Measurements from ENCODE around the gene BCAP31. TPM values are rescaled to one million over a fixed set of nuclear protein-coding genes. Genes with fewer than 3 reads are reported as not detected.

The BCAP31 gene
- total RNA-seq, 6 donors from 2014 or later: 110 to 236 (median 132) TPM

DNA sequence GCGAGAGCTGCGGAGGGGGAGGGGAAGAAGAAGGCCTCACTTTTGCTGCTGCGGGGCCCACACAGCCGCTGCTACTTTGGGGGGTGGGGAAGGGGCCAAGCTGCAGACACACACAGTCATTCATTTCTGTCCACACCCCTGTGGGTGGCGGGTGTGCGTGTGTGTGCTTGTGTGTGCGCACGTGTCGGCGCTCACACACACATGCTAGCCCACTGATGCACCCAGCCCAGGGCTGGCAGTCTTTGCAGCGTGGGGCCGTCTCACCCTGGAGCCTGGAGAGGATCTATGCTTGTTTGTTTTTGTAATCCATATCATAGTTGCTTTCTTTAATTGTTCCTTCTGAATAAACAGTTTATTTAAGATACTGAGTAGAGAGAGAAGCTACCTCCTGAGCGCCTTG is 73.2 kb downstream of the BCAP31 start:
- 92 to 100% methylated on average over 5 to 13 of the region's 13 CpGs for WGBS, 2 donors
- Histone ChIP-seq H3K4me3 (no peak overlapping the region), H3K27ac (no peak overlapping the region), H3K36me3 (no peaks in the 10 kb centered on the region), H3K9me3 (peaks cover 0 to 16% (median 2%) of the 10 kb centered on the region in 4 donors), H3K4me1 (peaks cover 4 to 15% (median 7%) of the 10 kb centered on the region in 4 donors), H3K27me3 (peaks cover 0 to 42% (median 4%) of the 10 kb centered on the region in 4 donors)
- ATAC-seq (ENCODE audit: low FRiP score in 2 of 2) (no peak), DNase-seq (no peak)
- TF ChIP-seq, protein P1, sequence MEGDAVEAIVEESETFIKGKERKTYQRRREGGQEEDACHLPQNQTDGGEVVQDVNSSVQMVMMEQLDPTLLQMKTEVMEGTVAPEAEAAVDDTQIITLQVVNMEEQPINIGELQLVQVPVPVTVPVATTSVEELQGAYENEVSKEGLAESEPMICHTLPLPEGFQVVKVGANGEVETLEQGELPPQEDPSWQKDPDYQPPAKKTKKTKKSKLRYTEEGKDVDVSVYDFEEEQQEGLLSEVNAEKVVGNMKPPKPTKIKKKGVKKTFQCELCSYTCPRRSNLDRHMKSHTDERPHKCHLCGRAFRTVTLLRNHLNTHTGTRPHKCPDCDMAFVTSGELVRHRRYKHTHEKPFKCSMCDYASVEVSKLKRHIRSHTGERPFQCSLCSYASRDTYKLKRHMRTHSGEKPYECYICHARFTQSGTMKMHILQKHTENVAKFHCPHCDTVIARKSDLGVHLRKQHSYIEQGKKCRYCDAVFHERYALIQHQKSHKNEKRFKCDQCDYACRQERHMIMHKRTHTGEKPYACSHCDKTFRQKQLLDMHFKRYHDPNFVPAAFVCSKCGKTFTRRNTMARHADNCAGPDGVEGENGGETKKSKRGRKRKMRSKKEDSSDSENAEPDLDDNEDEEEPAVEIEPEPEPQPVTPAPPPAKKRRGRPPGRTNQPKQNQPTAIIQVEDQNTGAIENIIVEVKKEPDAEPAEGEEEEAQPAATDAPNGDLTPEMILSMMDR (IDR thresholded peaks at IDR 0.05): no peak

Small RNAs within 50 kb of the gene (small RNA-seq; reads per million reads assigned to genes)
- 0 reads per million in 4 donors for gene RN7SL687P

Other genes with a start within 250 kb of the BCAP31 start
- 100 to 1,000 TPM in 3 of 6 donors, 10 to 100 TPM in 3; 13.0 to 251 (median 86.3) TPM for gene BGN, start 229.4 kb downstream of the BCAP31 start, total RNA-seq
- gene ATP2B3, start 206.7 kb downstream of the BCAP31 start, total RNA-seq: under 1 TPM in 4 of 6 donors, not detected in 2; 0.10 to 0.55 (median 0.33) TPM
- 10 to 100 TPM; 13.4 to 48.2 (median 24.6) TPM for gene CCNQ, start 125.2 kb downstream of the BCAP31 start, total RNA-seq
- under 1 TPM in 3 of 6 donors, not detected in 3; 0.14 to 0.44 (median 0.27) TPM for gene DUSP9, start 77.2 kb downstream of the BCAP31 start, total RNA-seq
- 1 to 10 TPM in 1 of 6 donors, under 1 TPM in 1, not detected in 4; 0.47 to 5.2 TPM for gene PNCK, start 50.6 kb downstream of the BCAP31 start, total RNA-seq
- 1 to 10 TPM; 3.9 to 8.1 (median 6.1) TPM for gene SLC6A8, start 36.5 kb downstream of the BCAP31 start, total RNA-seq
- 10 to 100 TPM in 5 of 6 donors, 1 to 10 TPM in 1; 9.8 to 28.1 (median 17.9) TPM for gene ABCD1, start 469 bp upstream of the BCAP31 start, total RNA-seq
- gene PLXNB3, start 39.9 kb upstream of the BCAP31 start, total RNA-seq: 10 to 100 TPM in 1 of 6 donors, 1 to 10 TPM in 5; 1.3 to 21.0 (median 2.9) TPM
- gene SRPK3, start 56.7 kb upstream of the BCAP31 start, total RNA-seq: under 1 TPM in 4 of 6 donors, not detected in 2; 0.20 to 0.44 (median 0.23) TPM
- 10 to 100 TPM; 43.5 to 98.5 (median 57.4) TPM for gene IDH3G, start 70.0 kb upstream of the BCAP31 start, total RNA-seq
- 100 to 1,000 TPM in 4 of 6 donors, 10 to 100 TPM in 2; 70.2 to 328 (median 172) TPM for gene SSR4, start 70.3 kb upstream of the BCAP31 start, total RNA-seq
- 1 to 10 TPM; 1.6 to 8.9 (median 6.3) TPM for gene PDZD4, start 106.2 kb upstream of the BCAP31 start, total RNA-seq
- gene L1CAM, start 161.8 kb upstream of the BCAP31 start, total RNA-seq: 10 to 100 TPM in 1 of 6 donors, 1 to 10 TPM in 2, under 1 TPM in 2, not detected in 1; 0.52 to 10.0 (median 1.1) TPM
- gene AVPR2, start 180.3 kb upstream of the BCAP31 start, total RNA-seq: 1 to 10 TPM in 3 of 6 donors, not detected in 3; 1.2 to 2.8 (median 1.4) TPM
- 100 to 1,000 TPM in 2 of 6 donors, 10 to 100 TPM in 4; 33.4 to 353 (median 82.6) TPM for gene ARHGAP4, start 201.9 kb upstream of the BCAP31 start, total RNA-seq
- gene NAA10, start 210.7 kb upstream of the BCAP31 start, total RNA-seq: 100 to 1,000 TPM in 2 of 6 donors, 10 to 100 TPM in 4; 30.7 to 116 (median 76.2) TPM
- gene RENBP, start 220.3 kb upstream of the BCAP31 start, total RNA-seq: 10 to 100 TPM; 32.8 to 81.7 (median 54.5) TPM
- 10 to 100 TPM; 40.8 to 78.9 (median 52.2) TPM for gene HCFC1, start 247.4 kb upstream of the BCAP31 start, total RNA-seq
- gene TMEM187, start 248.4 kb upstream of the BCAP31 start, total RNA-seq: 10 to 100 TPM in 2 of 6 donors, 1 to 10 TPM in 4; 2.1 to 17.7 (median 5.0) TPM